ENCODE data around the gene EIF5.

EIF5 gene

DNA sequence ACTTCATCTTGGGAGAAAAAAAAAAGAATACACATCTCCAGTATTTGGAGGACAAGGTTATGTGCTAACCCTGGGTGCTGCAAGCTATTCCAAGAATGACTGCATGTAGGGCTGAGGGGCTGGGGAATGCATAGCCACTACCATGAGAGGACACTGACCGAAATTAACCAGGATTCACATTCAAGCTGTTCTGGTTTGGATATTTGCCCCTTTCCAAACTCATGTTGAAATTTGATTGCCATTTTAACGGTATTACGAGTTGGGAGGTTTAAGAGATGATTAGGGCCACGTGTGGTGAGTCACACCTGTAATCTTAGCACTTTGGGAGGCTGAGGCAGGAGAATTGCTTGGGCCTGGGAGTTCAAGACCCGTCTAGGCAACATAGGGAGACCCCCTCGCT lies 32.7 kb downstream of the EIF5 start:
- DNase-seq (no peak), ATAC-seq (no peak)
- no peak overlapping the region for H3K4me3 Mint-ChIP-seq
- peaks cover 17 to 21% of the 10 kb centered on the region in 2 donors for H3K9me3 Mint-ChIP-seq
- H3K27ac Mint-ChIP-seq = no peak overlapping the region
- H3K27me3 Mint-ChIP-seq = no peaks in the 10 kb centered on the region
- peaks cover 2% of the 10 kb centered on the region for H3K4me1 Mint-ChIP-seq

DNA sequence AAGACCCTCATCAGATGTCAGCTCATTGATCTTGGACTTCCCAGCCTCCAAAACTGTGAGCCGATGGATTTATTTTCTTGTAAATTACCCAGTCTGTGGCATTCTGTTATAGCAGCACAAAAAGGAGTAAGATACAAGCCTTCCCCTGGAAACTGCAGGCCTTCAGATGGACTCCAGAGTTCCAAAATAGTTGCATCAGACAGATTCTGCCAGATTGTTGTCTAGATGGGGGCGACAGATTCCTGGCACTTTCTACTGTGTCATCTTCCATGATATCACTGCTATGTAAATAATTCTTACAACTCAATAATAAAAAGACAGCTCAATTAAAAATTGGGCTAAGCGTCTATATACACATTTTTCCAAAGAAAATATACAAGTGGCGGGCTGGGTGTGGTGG lies 34.0 kb downstream of the EIF5 start:
- Mint-ChIP-seq H3K27ac (peak overlapping the region in 1 of 2 donors; percentile 66), H3K9me3 (peaks cover 13 to 17% of the 10 kb centered on the region in 2 donors), H3K27me3 (no peaks in the 10 kb centered on the region), H3K4me1 (no peaks in the 10 kb centered on the region), H3K4me3 (no peak overlapping the region)
- no peak for ATAC-seq
- no peak for DNase-seq

DNA sequence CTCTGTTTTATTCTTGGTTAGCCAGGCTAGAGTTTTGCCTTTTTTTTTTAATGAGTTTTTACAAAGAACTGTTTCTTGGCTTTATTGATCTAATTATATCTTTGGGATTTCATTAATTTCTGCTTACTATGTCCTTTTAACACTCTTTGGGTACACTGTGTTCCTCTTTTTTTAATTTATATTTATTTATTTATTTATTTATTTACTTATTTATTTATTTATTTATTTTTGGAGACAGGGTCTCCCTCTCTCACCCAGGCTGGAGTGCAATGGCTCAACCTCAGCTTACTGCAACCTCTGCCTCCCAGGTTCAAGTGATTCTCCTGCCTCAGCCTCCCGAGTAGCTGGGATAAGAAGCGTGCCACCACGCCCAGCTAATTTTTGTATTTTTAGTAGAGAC lies 36.0 kb downstream of the EIF5 start:
- Mint-ChIP-seq H3K4me1 (no peaks in the 10 kb centered on the region), H3K4me3 (no peak overlapping the region), H3K27me3 (no peaks in the 10 kb centered on the region), H3K9me3 (no peaks in the 10 kb centered on the region), H3K27ac (no peak overlapping the region)
- ATAC-seq = no peak
- no peak for DNase-seq

DNA sequence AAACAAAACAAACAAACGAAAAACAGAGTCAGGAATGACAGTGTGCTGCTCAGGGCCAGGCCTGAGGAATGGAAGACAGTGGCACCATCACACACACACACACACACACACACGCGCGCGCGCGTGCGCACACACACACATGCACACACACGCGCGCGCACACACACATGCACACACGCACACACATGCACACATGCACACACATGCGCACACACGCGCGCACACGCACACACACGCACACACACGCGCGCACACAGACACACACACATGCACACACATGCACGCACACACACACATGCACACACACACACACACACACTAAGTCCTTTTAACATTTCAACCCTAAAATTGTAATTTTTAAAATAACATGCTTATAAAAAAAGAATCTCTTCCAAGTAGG lies 38.0 kb downstream of the EIF5 start:
- Mint-ChIP-seq H3K27me3 (no peaks in the 10 kb centered on the region), H3K9me3 (no peaks in the 10 kb centered on the region), H3K4me1 (no peaks in the 10 kb centered on the region), H3K4me3 (no peak overlapping the region), H3K27ac (no peak overlapping the region)
- no peak for ATAC-seq
- DNase-seq = no peak

DNA sequence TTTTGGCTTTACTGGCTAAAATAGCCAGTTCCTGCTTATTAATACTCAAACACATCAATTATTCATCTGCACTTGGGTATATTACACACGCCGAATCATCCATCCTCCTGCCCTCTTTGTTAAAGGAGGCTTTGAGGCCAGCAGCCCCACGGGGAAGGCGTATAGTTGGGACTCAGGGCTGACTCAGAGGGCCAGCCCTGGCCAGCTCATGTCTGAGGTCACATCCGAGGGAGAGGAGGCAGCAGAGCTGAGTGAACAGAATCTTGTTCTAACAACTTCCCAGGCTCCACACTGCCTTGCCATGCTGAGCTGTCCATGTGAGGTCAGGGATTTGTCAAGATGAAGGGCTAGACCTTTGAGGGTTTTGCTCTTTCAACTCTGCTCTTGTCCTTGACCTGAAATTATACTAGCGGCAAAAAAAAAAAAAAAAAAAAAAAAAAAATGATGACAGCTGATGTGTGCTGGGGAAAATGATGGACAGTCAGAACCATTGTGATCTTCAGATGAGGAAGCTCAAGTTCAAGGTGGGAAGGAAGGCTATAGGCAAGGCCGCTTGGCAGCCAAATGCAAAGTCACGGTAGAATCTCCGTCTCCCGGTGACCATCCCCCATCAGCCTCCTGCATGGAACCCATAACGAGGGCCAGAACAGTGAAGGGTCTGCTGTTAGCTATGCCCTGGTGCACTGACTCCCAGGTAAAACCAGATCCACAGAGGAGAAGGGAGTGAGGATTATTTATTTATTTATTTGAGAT lies 38.7 kb downstream of the EIF5 start:
- Mint-ChIP-seq H3K9me3 (no peaks in the 10 kb centered on the region), H3K4me3 (no peak overlapping the region), H3K27ac (no peak overlapping the region), H3K4me1 (no peaks in the 10 kb centered on the region), H3K27me3 (no peaks in the 10 kb centered on the region)
- no peak for DNase-seq
- ATAC-seq = no peak

DNA sequence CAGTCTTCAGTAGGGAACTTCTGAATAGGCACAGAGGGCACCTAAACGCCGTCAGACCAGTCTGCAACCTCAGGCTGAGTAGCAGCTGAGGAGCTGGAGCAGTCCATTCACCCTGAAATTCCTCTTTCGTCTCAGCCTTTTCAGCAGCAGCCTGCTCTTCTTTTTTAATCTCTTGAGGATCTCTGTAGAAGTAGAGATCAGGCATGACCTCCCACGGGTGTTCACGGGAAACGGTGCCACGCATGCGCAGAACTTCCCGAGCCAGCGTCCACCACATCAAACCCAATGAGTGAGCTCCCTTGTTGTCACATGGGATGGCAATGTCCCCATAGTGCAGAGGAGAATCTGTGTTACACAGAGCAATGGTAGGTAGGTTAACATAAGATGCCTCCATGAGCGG lies 40.1 kb downstream of the EIF5 start:
- Mint-ChIP-seq H3K4me3 (no peak overlapping the region), H3K9me3 (no peaks in the 10 kb centered on the region), H3K27ac (no peak overlapping the region), H3K27me3 (peaks cover 3% of the 10 kb centered on the region), H3K4me1 (no peaks in the 10 kb centered on the region)
- ATAC-seq (no peak), DNase-seq (no peak)

DNA sequence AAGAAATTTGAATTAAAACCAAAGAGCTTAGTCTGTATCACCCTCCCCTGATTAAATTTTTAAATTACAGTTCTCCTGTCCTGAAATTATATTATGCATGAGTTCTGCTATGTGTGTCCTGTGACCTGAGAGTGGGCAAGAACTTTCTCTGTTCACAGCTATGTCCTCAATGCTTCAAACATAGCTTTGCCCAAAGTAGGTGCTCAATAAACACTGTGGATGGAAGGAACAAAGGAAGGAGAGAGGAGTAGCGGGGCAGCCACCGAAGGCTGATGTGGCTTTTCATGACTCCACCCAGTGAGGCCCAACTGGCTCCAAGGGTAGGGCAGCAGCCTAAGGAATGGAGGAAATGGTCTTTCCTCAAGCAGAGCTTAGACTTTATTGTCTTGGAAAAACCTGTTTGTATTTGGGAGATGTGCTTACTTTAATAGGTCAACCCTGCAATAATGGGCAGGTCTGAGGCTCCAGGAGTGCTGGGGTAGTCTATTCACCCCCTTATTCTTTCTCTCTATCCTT lies 43.5 kb downstream of the EIF5 start:
- ATAC-seq (no peak), DNase-seq (no peak)
- Mint-ChIP-seq H3K9me3 (no peaks in the 10 kb centered on the region), H3K4me3 (no peak overlapping the region), H3K27ac (no peak overlapping the region), H3K27me3 (peaks cover 23% of the 10 kb centered on the region), H3K4me1 (peaks cover 10% of the 10 kb centered on the region)

DNA sequence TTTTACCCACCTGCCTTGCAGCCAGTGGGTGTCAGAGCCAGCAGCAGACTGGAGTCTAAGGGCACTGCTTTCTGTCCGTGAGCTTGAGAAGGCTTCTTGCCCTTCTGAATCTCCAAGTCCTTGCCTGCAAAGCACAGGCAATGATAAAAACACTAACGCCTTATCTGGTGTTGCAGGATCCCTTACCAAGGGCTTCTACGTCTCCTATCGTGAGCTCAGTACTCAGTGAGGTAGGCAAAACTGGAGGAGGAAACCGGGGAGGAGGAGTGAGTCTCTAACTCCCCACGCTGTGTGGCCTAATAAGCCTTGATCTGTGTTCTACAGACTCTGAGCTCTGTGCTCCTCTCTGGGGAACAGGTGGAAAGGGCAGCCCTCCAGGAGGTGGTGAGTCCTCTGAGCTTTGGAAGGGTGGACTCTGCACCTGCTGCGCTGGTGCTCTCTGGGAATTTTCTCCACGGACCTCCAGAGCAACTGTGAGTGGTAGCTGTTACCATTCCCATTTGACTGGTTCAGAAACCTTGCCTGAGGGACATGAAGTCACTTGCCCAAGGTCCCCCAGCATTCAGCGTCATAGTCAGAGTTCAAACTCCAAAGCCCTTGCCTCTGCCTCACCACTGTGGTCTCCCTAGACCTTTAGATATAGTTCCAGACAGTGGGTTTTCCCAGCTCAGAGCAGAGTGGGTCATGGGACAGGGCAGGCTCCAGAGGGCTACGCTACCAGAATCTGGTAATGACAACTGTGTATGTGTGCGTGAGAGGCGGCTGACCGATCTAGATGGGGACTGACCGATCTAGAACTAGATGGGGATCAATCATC lies 44.2 kb downstream of the EIF5 start:
- Mint-ChIP-seq H3K27ac (no peak overlapping the region), H3K9me3 (no peaks in the 10 kb centered on the region), H3K4me1 (peaks cover 14% of the 10 kb centered on the region), H3K27me3 (peaks cover 23% of the 10 kb centered on the region), H3K4me3 (no peak overlapping the region)
- no peak for DNase-seq
- ATAC-seq = no peak

DNA sequence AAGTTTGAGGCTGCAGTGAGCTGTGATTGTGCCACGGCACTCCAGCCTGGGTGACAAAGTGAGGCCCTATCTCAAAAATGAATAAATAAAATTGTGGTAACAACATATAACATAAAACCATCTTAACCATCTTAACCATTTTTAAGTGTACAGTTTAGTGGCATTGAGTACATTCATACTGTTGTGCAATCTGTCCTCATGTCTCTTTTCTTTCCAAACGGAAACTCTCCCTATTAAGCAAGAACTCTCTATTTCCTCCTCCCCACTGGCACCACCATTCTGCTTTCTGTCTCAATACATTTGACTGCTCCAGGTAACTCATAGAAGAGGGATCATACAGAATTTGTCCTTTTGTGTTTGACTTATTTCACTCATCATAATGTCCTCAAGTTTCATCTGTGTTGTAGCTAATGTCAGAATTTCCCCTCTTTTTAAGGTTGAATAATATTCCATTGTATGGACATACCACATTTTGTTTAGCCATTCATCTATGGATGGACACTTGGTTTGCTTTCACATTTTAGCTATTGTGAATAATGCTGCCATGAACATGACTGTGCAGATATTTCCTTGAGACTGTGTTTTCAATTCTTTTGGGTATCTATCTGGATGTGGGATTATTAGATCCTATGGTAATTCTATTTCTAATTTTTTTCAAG lies 46.8 kb downstream of the EIF5 start:
- no peaks in the 10 kb centered on the region for H3K9me3 Mint-ChIP-seq
- DNase-seq (no peak), ATAC-seq (no peak)
- peaks cover 27% of the 10 kb centered on the region for H3K4me1 Mint-ChIP-seq
- peaks cover 23% of the 10 kb centered on the region for H3K27me3 Mint-ChIP-seq
- H3K27ac Mint-ChIP-seq = no peak overlapping the region
- H3K4me3 Mint-ChIP-seq = no peak overlapping the region

DNA sequence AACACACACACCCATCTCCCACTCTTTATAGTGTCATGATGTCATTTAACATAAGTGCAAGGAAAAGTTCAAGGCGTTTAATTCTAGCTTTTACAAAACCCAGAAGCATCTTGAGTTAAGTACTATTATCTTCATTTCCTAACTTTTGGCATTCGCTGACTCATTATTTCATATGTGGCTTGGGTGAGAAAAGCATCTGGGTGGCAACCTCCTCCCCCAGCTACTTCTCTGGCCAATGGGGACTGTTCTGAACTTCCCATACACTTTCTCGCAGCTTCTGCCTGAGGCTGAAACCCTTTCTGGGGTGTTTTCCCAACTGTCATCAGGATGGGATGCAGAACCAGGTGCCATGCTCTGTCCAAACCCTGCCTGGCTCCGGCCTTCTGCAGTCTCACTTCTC lies 48.3 kb downstream of the EIF5 start:
- peaks cover 23% of the 10 kb centered on the region for H3K27me3 Mint-ChIP-seq
- ATAC-seq (no peak), DNase-seq (no peak)
- H3K27ac Mint-ChIP-seq = no peak overlapping the region
- H3K9me3 Mint-ChIP-seq = no peaks in the 10 kb centered on the region
- no peak overlapping the region for H3K4me3 Mint-ChIP-seq
- peaks cover 33% of the 10 kb centered on the region for H3K4me1 Mint-ChIP-seq

DNA sequence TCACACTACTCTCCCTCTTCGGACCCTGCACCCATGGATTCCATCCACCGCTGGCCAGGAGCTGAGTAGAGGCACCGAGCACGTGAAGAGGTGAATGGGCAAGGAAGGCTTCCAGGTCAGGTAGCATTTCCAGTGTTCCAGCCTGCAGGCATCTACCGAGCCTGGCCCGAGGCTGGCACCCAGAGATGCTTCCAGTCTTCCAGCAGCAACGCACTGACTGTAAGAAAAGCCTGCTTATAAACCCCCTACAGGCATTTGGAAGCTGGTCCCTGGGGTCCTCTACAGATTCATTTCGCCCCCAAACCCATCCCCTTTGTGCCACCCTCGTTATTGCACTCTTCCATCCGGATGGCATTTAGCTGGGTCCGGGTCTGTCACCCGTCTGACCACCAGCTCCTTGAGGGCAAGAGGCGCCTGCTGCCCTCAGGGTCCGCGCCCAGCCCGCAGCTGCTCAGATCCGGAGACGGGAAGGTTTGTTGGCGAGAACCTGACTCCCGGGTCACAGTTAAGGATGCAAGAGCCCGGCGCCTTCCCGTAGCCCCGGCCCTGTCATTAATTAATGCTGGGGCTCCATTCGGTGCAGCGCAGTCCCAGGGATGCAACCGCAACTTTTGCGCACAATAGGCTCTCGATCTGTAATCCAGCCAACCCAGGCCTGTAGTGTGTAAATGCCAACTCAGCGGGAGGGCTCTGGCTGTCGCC lies 50.6 kb downstream of the EIF5 start:
- H3K27me3 Mint-ChIP-seq = peaks cover 18% of the 10 kb centered on the region
- peak in 1 of 2 donors; percentile 15 for DNase-seq

DNA sequence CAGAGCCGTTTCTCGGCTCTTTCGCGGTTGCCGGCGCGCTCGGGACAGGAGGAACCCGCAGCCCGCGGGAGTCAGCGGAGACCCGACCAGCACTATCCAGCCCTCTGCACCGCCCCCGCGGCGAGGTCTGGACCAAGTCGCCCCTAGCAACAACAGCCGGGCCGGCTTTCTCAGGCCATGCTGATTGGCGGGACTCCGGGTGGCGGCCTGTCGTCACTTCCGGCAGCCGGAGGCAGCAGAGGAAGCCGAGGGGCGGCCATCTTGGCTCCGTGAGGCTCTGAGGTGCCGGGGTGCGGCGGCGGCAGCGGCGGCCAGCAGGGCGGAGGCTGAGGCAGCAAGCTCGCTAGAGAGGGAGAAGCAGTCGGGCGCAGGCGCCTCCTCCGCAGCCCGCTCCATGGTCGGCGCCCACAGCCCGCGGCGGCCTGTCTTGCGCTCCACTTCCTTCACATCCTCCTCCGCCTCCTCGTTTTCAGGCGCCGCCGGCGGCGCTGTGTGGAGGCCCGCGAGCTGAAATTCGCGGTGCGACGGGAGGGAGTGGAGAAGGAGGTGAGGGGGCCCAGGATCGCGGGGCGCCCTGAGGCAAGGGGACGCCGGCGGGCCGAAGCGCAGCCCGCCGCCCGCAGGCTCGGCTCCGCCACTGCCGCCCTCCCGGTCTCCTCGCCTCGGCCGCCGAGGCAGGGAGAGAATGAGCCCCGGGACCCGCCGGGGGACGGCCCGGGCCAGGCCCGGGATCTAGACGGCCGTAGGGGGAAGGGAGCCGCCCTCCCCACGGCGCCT lies 51.3 kb downstream of the EIF5 start, which contains the start of gene MARK3:
Gene MARK3 (plus strand): TSS at position 264 of the 777 bp plus-strand sequence. CDS start 615 bp downstream, outside the sequence.
- H3K9me3 Mint-ChIP-seq = no peaks in the 10 kb centered on the region
- ATAC-seq = peak; percentile 96
- peak within 1 kb of the TSS; percentile 98 for H3K4me3 Mint-ChIP-seq
- peaks cover 55% of the 10 kb centered on the region for H3K4me1 Mint-ChIP-seq
- DNase-seq = peak; percentile 96 to 97
- H3K27me3 Mint-ChIP-seq = peaks cover 18% of the 10 kb centered on the region
- peak within 1 kb of the TSS; percentile 94 to 97 for H3K27ac Mint-ChIP-seq

More for the DNA sequence above, 50.6 kb downstream of the EIF5 start:
- ATAC-seq = no peak
- Mint-ChIP-seq H3K4me1 (peaks cover 55% of the 10 kb centered on the region), H3K27ac (peak overlapping the region; percentile 94 to 97), H3K4me3 (peak overlapping the region; percentile 98), H3K9me3 (no peaks in the 10 kb centered on the region)

DNA sequence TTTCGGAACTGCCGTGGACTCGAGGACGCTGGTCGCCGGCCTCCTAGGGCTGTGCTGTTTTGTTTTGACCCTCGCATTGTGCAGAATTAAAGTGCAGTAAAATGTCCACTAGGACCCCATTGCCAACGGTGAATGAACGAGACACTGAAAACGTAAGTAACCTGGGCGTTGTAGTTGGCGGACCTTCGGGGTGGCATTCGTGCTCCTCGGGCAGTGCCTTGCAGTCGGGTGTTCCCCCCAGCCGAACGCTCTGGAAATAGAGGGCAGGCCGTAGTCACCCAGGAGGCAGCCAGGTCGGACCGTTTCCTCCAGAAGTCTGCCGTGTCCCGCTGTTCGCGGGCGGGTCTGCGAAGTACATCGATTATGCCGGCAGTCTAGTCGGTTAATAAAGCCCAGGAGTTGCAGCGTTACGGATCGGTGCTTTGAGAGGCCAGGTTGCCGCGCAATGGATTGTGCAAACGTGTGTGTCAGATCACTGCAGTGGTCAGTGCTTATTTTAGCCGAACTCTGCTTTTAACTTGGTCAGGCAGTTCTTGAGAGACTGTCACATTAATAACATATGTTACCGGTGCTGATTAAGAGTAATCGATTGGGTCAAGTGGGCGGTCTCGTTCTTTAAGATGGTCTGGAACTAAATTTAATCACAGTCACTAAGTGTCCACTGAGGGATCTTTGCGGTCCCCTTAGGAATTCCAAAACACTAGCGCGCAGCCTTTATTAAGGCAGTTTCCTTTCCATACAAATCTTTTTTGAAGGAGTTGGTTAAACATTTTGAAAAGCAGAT lies 52.1 kb downstream of the EIF5 start:
- H3K4me1 Mint-ChIP-seq = peaks cover 60% of the 10 kb centered on the region
- DNase-seq = peak; percentile 37 to 46

More for the DNA sequence above, 52.1 kb downstream of the EIF5 start:
- ATAC-seq = peak; percentile 24
- H3K27ac Mint-ChIP-seq = peak overlapping the region; percentile 90 to 96
- H3K9me3 Mint-ChIP-seq = no peaks in the 10 kb centered on the region
- H3K27me3 Mint-ChIP-seq = peaks cover 12% of the 10 kb centered on the region
- H3K4me3 Mint-ChIP-seq = peak overlapping the region; percentile 98

Data from stimulated activated naive CD8-positive, alpha-beta T cell treated with anti-CD3 and anti-CD28 coated beads, Interleukin-15, amount 100 ng/mL, for 72 hours (primary cell).